NCI-H1436 treated with DMSO at 0.1 percent for 48 hours (cell line): ENCODE results near the gene COX7C.
"Not testable (repeated sequence)": the region's sequence is repeated elsewhere in the genome, so short reads cannot be mapped to it uniquely, and the experiment has no call there.

Experiments
- DNase-seq: peaks from one replicate; lab custom pipeline; 2025; lab: John Stamatoyannopoulos, UW

COX7C gene

GRCh38 chr5:86617756-86618576 is at the start of gene COX7C:
TSS of gene COX7C (plus strand) at chr5:86617941. CDS start at chr5:86618056, 115 bp downstream.
- peak; percentile 89 for DNase-seq

DNA sequence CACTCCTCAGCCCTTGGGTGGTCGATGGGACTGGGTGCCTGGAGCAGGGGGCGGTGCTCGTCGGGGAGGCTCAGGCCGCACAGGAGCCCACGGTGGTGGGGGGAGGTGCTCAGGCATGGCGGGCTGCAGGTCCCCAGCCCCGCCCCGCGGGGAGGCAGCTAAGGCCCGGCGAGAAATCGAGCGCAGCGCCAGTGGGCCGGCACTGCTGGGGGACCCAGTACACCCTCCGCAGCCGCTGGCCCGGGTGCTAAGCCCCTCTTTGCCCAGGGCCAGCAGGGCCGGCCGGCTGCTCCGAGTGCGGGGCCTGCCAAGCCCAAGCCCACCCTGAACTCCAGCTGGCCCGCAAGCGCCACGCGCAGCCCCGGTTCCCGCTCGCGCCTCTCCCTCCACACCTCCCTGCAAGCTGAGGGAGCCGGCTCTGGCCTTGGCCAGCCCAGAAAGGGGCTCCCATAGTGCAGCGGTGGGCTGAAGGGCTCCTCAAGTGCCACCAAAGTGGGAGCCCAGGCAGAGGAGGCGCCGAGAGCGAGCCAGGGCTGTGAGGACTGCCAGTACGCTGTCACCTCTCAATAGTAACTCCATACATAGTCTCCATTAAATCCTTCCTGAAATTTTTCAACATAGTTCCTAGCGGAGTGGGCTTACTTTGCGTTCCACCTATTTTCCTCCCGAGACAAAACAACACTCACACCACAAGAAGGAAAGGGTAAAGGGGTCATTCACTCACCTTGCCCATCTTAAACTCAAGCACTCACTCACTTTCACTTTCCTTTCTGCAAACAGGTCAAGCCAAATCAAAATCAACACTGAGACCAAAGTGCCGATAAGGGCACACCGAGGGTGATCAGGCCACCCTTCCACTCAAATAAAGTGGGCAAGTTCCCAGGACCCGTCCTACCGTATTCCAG is 48.0 kb upstream of the COX7C start:
- DNase-seq = not testable (repeated sequence)

- no peak for DNase-seq
Measured at GRCh38 chr5:86570427-86571083, 47.2 kb upstream of the COX7C start.

GRCh38 chr5:86571109-86571508 is 46.6 kb upstream of the COX7C start:
- DNase-seq = not testable (repeated sequence)

DNA sequence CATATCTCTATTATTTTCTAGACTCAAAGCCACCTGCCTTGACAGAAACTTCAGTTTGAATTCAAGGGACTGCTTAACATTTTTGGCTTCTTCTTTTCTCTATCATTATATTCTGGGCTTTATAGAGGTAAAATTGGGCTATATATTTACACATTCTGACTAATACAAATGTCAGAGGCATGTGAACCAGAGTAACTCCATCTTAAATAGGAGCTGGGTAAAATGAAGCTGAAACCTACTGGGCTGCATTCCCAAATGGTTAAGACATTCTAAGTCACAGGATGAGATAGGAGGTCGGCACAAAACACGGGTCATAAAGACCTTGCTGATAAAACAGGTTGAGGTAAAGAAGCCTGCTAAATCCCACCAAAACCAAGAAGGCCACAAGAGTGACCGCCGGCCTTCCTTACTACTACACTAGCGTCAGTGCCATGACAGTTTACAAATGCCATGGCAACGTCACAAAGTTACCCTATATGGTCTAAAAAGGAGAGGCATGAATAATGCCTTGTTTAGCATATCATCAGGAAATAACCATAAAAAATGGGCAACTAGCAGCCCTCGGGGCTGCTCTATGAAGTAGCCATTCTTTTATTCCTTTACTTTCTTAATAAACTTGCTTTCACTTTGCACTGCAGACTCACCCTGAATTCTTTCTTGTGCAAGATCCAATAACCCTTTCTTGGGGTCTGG is 44.8 kb upstream of the COX7C start:
- DNase-seq = no peak

GRCh38 chr5:86579502-86579901 is 38.2 kb upstream of the COX7C start:
- no peak for DNase-seq

DNA sequence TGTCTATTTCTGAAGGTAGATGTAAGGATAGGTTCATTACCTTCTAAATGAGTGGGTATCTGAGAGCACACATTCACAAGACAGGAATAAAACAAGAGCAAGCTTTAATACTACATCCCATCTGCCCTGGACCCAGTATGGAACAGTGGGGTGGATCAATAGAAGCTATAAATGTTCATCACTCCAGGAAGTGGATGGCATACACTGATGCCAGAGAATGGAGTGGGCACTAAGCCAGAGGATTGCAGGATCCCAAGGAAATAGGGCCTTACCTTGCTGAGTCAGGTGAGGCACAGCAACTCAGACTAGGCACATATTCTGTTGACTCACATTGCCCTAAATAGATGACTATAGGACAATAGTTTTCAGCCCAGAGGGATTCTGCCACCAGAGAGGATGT is 21.3 kb upstream of the COX7C start:
- DNase-seq = no peak

- no peak for DNase-seq
Measured at GRCh38 chr5:86605881-86606280, 11.9 kb upstream of the COX7C start.

- no peak for DNase-seq
Measured at GRCh38 chr5:86613455-86613854, 4.3 kb upstream of the COX7C start.

DNA sequence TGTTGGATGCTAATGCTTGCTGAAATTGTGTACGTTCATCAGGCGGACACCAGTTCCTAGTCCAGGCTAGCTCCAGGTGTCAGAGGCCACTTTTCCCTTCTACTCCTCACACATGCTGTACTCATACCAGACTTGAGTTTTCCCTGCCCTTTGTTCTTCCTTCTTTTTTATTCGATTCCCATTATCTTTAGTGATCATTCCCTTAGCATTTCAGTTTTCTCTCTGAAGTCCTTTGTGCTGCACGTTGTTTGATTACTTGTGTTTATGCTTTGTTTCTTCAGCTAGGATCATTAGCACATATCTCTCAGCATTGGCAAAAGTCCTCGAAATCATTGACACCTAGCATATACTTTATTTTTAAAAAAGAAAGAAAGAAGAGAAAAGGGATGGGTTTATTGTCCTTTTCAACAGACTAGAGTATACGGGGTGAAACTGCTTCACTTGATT is 409 bp upstream of the COX7C start:
- DNase-seq = no peak

GRCh38 chr5:86623785-86624483 is 6.2 kb downstream of the COX7C start:
- DNase-seq = no peak

- no peak for DNase-seq
Measured at GRCh38 chr5:86625148-86625547, 7.4 kb downstream of the COX7C start.

- DNase-seq = no peak
Measured at GRCh38 chr5:86626149-86626548, 8.4 kb downstream of the COX7C start.

DNA sequence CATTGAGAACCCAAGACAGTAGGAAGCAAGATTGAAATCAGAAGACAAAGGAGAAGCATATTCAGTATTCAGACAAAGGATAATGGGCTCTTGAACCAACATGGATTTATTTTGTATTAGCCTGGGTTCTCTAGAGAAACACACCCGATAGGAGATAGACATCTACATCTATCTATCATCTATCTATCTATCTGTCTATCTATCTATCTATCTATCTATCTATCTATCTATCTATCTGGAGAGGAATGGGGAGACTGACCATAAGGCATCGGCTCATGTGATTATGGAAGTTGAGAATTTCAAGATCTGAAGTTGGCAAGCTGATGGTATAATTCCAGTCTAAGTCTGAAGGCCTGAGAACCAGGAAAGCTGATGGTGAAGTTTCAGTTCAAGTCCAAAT is 13.4 kb downstream of the COX7C start:
- DNase-seq = no peak

DNA sequence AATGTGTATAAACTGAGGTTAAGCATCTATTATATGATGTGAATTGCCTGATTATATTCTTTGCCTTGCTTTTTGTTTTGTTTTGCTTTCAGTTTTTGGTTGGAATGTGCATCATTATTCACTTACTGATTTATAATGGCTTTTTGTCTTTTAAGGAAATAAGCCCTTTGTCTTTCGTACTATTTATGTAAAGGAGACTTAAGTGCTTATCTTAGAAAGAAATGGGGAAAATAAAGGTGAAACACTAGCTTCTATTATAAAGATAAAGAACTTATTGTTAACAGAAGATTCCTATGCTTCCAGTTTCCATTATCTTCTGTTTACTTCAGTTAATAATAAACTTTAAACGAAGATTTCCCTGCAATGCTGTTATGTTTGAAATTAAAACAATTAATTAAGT is 23.3 kb downstream of the COX7C start:
- no peak for DNase-seq

DNA sequence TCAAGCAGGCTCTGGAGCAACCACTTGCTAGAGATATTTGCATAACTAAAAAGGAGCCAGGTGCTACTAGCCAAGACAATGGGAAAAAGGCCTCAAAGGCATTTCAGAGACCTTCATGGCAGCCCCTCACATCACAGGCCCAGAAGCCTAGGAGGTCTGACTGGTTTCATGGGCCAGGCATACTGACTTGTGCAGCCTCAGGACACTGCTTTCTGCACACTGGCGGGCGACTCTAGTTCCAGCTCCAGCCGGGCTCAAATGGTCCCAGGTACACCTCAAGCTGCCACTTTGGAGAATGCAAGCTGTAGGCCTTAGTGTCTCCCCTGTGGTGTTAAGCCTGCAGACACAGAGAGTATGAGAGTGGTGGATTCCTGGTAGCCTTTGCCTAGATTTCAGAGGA is 27.1 kb downstream of the COX7C start:
- DNase-seq = no peak

- no peak for DNase-seq
Measured at GRCh38 chr5:86645885-86646284, 28.1 kb downstream of the COX7C start.

- DNase-seq = no peak
Measured at GRCh38 chr5:86646671-86647070, 28.9 kb downstream of the COX7C start.

DNA sequence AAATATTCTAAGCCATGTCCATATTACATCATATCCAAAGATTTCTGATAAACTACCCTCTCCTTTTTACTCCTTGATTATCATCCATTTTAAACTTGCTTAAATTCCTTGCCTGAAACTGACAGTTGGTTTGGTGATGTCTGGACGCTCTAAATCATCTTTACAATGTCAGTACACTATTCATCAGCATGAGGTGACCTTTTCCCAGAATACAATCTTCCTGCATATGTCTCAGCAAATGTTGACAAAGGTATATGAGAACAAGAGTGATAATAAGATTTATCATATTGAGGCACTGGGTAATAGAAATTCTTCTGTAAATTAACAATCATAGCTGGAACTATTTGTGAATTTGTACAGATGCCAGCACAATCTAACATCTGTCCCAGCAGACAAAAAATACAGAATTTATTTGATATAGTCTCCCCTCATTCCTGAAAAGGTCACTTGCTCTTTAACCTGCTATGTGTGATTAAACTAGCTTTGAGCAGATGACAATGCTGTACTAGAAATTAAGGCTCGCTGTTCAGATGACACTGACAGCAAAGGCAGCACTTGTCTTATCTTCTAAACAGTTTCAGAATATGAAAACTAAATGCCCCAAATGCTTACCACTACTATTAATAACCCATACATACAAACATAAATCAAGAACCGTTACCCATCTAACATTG is 32.2 kb downstream of the COX7C start:
- DNase-seq = no peak

- not testable (repeated sequence) for DNase-seq
Measured at GRCh38 chr5:86660771-86661170, 43.0 kb downstream of the COX7C start.

DNA sequence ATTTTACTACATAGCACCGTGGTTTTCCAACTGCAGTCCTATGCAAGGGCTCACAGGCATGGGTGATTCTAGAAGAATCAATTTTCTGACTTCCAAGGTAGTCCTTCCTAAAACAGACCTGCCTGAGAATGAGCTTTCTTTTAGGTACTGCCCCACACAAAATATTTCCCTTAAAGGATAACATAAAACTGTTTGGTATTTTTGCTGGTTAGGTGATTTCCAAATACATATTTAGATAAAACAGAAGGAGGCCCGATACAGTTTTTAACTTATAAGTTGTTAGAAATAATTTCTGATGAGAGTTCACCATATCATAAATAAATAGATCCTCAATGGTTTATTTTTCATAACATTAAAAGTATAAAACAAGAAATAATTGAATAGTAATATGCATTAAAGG is 46.4 kb downstream of the COX7C start:
- no peak for DNase-seq
